GM12878 (cell line): ENCODE results near the gene SFXN1. TPM values are rescaled to one million over a fixed set of nuclear protein-coding genes. Genes with fewer than 3 reads are reported as not detected.

Experiments
- ATAC-seq: fragments of 200-7000 bp; cut with Tn5 transposase; 3 replicates; pipeline ENCODE4 v1.9.1; 2020; ENCODE audit warnings: mild to moderate bottlenecking, moderate library complexity
- BruUV-seq: library from RNA; stranded (reverse); fragments of 400-500 nt; replicated peaks from 2 replicates; lab custom pipeline; 2021; lab: Mats Ljungman, UMichigan
- CTCF ChIA-PET: fragments of 300-600 bp; sonication (Branson Sonifier 250); formaldehyde crosslinking; extraction: SDS; loops from one replicate; lab custom pipeline; 2021; ENCODE audit warnings: inconsistent platforms; lab: Yijun Ruan, JAX
- POLR2A ChIA-PET: fragments of 350-600 bp; formaldehyde crosslinking; extraction: SDS; loops from one replicate; lab custom pipeline; 2021; ENCODE audit warnings: inconsistent platforms; lab: Charles Lee
- RAD21 ChIA-PET: fragments of 300-600 bp; sonication (Branson Sonifier 250); formaldehyde crosslinking; loops from one replicate; lab custom pipeline; 2023; ENCODE audit warnings: antibody characterized with exemption; ENCODE audit not compliant: unreplicated experiment; lab: Charles Lee
- SMC1A ChIA-PET: fragments of 300-600 bp; sonication (Branson Sonifier 250); formaldehyde crosslinking; loops from one replicate; lab custom pipeline; 2023; ENCODE audit not compliant: unreplicated experiment, uncharacterized antibody; lab: Charles Lee
- DNase-seq: peaks from one replicate; pipeline ENCODE4 v3.0.0-alpha.2; 2011; ENCODE audit warnings: low read depth, low spot score
- FAIRE-seq: peaks from 3 replicates; lab custom pipeline; 2011; peaks lifted over from hg19 to GRCh38; lab: Jason Lieb, UNC
- H2AFZ ChIP-seq: 2 replicates; pipeline ENCODE4 v1.6.0; 2011; ENCODE audit warnings: low read depth, low read length, control low read depth; ENCODE audit not compliant: control insufficient read depth
- H3K27ac ChIP-seq: 2 replicates; pipeline ENCODE4 v1.5.1; 2011; ENCODE audit warnings: control low read depth; ENCODE audit not compliant: control insufficient read depth, insufficient read depth
- H3K27me3 ChIP-seq, 2 experiments: replicated peaks in 1 of 2; 2 replicates each; pipeline versions ENCODE4 v1.6.0 to v1.6.1; 2011; ENCODE audit warnings: low read length in 1 of 2; ENCODE audit not compliant: control insufficient read depth in 2 of 2, insufficient read depth in 2 of 2
- H3K36me3 ChIP-seq, 2 experiments: 2 replicates each; pipeline ENCODE4 v1.5.1; 2011; ENCODE audit warnings: low read length in 1 of 2; ENCODE audit not compliant: control insufficient read depth in 2 of 2, insufficient read depth in 2 of 2
- H3K4me1 ChIP-seq: 2 replicates; pipeline ENCODE4 v1.6.1; 2011; ENCODE audit warnings: mild to moderate bottlenecking, low read length, moderate library complexity, mixed read lengths; ENCODE audit not compliant: control insufficient read depth, insufficient read depth
- H3K4me2 ChIP-seq: 2 replicates; pipeline ENCODE4 v1.6.0; 2011; ENCODE audit warnings: control low read depth; ENCODE audit not compliant: control insufficient read depth, insufficient read depth
- H3K4me3 ChIP-seq: fragments of 200-600 bp; sonication (generic); 2 replicates; pipeline ENCODE4 v1.5.1; 2016
- H3K79me2 ChIP-seq: 2 replicates; pipeline ENCODE4 v1.6.0; 2011; ENCODE audit warnings: low read length; ENCODE audit not compliant: control insufficient read depth, insufficient read depth
- H3K9ac ChIP-seq: 2 replicates; pipeline ENCODE4 v1.8.0; 2011; ENCODE audit warnings: low read length, control low read depth, mixed read lengths; ENCODE audit not compliant: control insufficient read depth, insufficient read depth
- H3K9me3 ChIP-seq: replicated peaks from 3 replicates; pipeline ENCODE4 v1.5.1; 2011; ENCODE audit warnings: mild to moderate bottlenecking, low read length; ENCODE audit not compliant: control insufficient read depth, insufficient read depth
- H4K20me1 ChIP-seq: 2 replicates; pipeline ENCODE4 v1.6.0; 2011; ENCODE audit not compliant: control insufficient read depth, insufficient read depth
- ATF7 ChIP-seq: fragments of 450-650 bp; IDR thresholded peaks from 2 replicates; pipeline ENCODE4 v1.6.1; 2016; ENCODE audit warnings: low read depth, mild to moderate bottlenecking
- CBX5 ChIP-seq: sonication (generic); IDR thresholded peaks from 2 replicates; pipeline ENCODE4 v1.6.1; 2016; ENCODE audit warnings: low read depth, moderate library complexity, mild to moderate bottlenecking, inconsistent platforms
- CHD1 ChIP-seq: IDR thresholded peaks from 2 replicates; pipeline ENCODE4 v1.6.1; 2012; ENCODE audit warnings: low read depth, low read length, improper control_type of control experiment
- CHD2 ChIP-seq: IDR thresholded peaks from 2 replicates; pipeline ENCODE4 v1.6.1; 2011; ENCODE audit warnings: low read depth, low read length, improper control_type of control experiment, borderline replicate concordance
- FOS ChIP-seq: IDR thresholded peaks from 3 replicates; pipeline ENCODE4 v1.6.1; 2011; ENCODE audit warnings: borderline replicate concordance; ENCODE audit not compliant: insufficient read length; ENCODE audit errors: extremely low read depth
- MXI1 ChIP-seq: fragments of 150-350 bp; IDR thresholded peaks from 2 replicates; pipeline ENCODE4 v1.6.1; 2011; ENCODE audit warnings: low read depth, mild to moderate bottlenecking, inconsistent platforms, low read length, improper control_type of control experiment
- NR2C2 ChIP-seq: IDR thresholded peaks from 2 replicates; pipeline ENCODE4 v1.6.1; 2011; ENCODE audit warnings: borderline replicate concordance, low read depth; ENCODE audit not compliant: control insufficient read depth, insufficient read length
- PBX3 ChIP-seq: IDR thresholded peaks from 2 replicates; pipeline ENCODE4 v1.6.1; 2011; ENCODE audit warnings: mild to moderate bottlenecking, low read depth, low read length, moderate library complexity; ENCODE audit not compliant: insufficient replicate concordance
- PML ChIP-seq: IDR thresholded peaks from 2 replicates; pipeline ENCODE4 v1.6.1; 2012; ENCODE audit warnings: low read length, inconsistent platforms
- RELA ChIP-seq: fragments of 450-650 bp; IDR thresholded peaks from 2 replicates; pipeline ENCODE4 v1.8.0; 2014; ENCODE audit warnings: borderline replicate concordance; ENCODE audit not compliant: partially characterized antibody
- RFX5 ChIP-seq: IDR thresholded peaks from 2 replicates; pipeline ENCODE4 v1.6.1; 2011; ENCODE audit warnings: low read depth, low read length, improper control_type of control experiment
- SIX5 ChIP-seq: IDR thresholded peaks from 2 replicates; pipeline ENCODE4 v1.6.1; 2011; ENCODE audit warnings: mild to moderate bottlenecking, low read depth, low read length, moderate library complexity; ENCODE audit not compliant: severe bottlenecking
- SMAD5 ChIP-seq: IDR thresholded peaks from 2 replicates; pipeline ENCODE4 v1.6.1; 2016; ENCODE audit warnings: antibody characterized with exemption, low read depth
- SREBF2 ChIP-seq: IDR thresholded peaks from 2 replicates; pipeline ENCODE4 v1.6.1; 2012; ENCODE audit warnings: mild to moderate bottlenecking, low read length
- STAT1 ChIP-seq: fragments of 450-650 bp; conservative IDR thresholded peaks from 2 replicates; pipeline ENCODE4 v1.6.1; 2014; ENCODE audit warnings: antibody characterized with exemption, mild to moderate bottlenecking
- TAF1 ChIP-seq: IDR thresholded peaks from 2 replicates; pipeline ENCODE4 v1.6.1; 2011; ENCODE audit warnings: mild to moderate bottlenecking, low read depth, low read length, borderline replicate concordance
- YY1 ChIP-seq: IDR thresholded peaks from 2 replicates; pipeline ENCODE4 v1.6.1; 2011; ENCODE audit warnings: low read depth, mild to moderate bottlenecking, low read length
- ZNF207 ChIP-seq: fragments of 450-650 bp; IDR thresholded peaks from 2 replicates; pipeline ENCODE4 v1.6.1; 2014; ENCODE audit warnings: antibody characterized with exemption, mild to moderate bottlenecking, borderline replicate concordance
- in situ Hi-C: fragments of 300-500 bp; cut with MboI; formaldehyde crosslinking; loops from 9 replicates; pipeline ENCODE4 v1.14.3; 2018; ENCODE audit warnings: mixed read lengths
- intact Hi-C: fragments of 100-400 bp; cut with micrococcal nuclease; formaldehyde crosslinking; loops from one replicate; pipeline ENCODE4 v1.14.2; 2022; ENCODE audit not compliant: unreplicated experiment
- polyA plus RNA-seq, 11 experiments: library from polyadenylated mRNA; depleted of rRNA in 4 of 11; unstranded in 6 of 11; stranded (reverse) in 5 of 11; fragments of >200 nt; fragmentation: Nextera tagmentation in 4 of 11; fragmentation: Illumina TruSeq in 1 of 11; extraction: Ambion mirVana in 4 of 11; extraction: Trizol in 1 of 11; gene quantifications; 1 replicate in 1 of 11; 2 replicates in 10 of 11; pipeline versions ENCODE4 v1.2.1 to v1.2.3, GENCODE V29; 2011 to 2016; ENCODE audit warnings: inconsistent platforms in 2 of 11, missing spikeins in 2 of 11, low read depth in 1 of 11
- total RNA-seq, 4 experiments: library from RNA; depleted of rRNA in 3 of 4; stranded (reverse); fragments of >200 nt in 3 of 4; fragmentation: Illumina TruSeq in 1 of 4; extraction: Trizol in 1 of 4; gene quantifications; 2 replicates each; pipeline versions ENCODE4 v1.2.1 to v1.2.3, GENCODE V29; 2013 to 2021
- TF ChIP-seq, protein P1 (sequence below): fragments of 450-650 bp; IDR thresholded peaks from 2 replicates; pipeline ENCODE4 v1.6.1; 2016; ENCODE audit warnings: mild to moderate bottlenecking

SFXN1 gene
- total and polyA plus RNA-seq, 10 of the 15 experiments (the other 5 are each of a cell fraction or from before 2014, with no cell fraction given): 18.0 to 248 (median 103) TPM

GRCh38 chr5:175472378-175472777 is 6.0 kb upstream of the SFXN1 start:
- TF ChIP-seq PML (no peak), STAT1 (no peak), SREBF2 (no peak), TAF1 (no peak), FOS (no peak), PBX3 (no peak), ATF7 (no peak), NR2C2 (no peak), SIX5 (no peak), RELA (no peak), YY1 (no peak), SMAD5 (no peak), CHD1 (no peak), CHD2 (no peak), RFX5 (no peak), CBX5 (no peak), MXI1 (no peak), ZNF207 (no peak)
- TF ChIP-seq, protein P1, sequence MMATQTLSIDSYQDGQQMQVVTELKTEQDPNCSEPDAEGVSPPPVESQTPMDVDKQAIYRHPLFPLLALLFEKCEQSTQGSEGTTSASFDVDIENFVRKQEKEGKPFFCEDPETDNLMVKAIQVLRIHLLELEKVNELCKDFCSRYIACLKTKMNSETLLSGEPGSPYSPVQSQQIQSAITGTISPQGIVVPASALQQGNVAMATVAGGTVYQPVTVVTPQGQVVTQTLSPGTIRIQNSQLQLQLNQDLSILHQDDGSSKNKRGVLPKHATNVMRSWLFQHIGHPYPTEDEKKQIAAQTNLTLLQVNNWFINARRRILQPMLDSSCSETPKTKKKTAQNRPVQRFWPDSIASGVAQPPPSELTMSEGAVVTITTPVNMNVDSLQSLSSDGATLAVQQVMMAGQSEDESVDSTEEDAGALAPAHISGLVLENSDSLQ: no peak
- TF ChIP-seq, all 136 proteins: peak for 0
- Histone ChIP-seq H3K4me1 (no peaks in the 10 kb centered on the region), H3K36me3 (no peaks in the 10 kb centered on the region), H3K4me3 (no peak overlapping the region), H3K27me3 (0 out of 4 replicates have a peak, but pooled peaks cover 0 to 2% of the 10 kb centered on the region in 2 experiments), H3K9ac (no peak overlapping the region), H3K79me2 (no peaks in the 10 kb centered on the region), H3K9me3 (no peaks in the 10 kb centered on the region), H3K27ac (no peak overlapping the region), H3K4me2 (no peak overlapping the region), H2AFZ (no peak overlapping the region), H4K20me1 (no peaks in the 10 kb centered on the region)
- FAIRE-seq (no peak), DNase-seq (no peak), ATAC-seq (no peak)
- no TSS peak for BruUV-seq
- POLR2A ChIA-PET: no interaction called here
- intact Hi-C loops: no loop called here
- RAD21 ChIA-PET: no interaction called here
- CTCF ChIA-PET: no interaction called here
- SMC1A ChIA-PET: no interaction called here
- in situ Hi-C loops: no loop called here
